Measurements from ENCODE around the gene SARM1.

Gene SARM1

GRCh38 chr17:28371245-28372202, at the start of gene SARM1:
Gene SARM1 (plus strand): TSS chr17:28371694. CDS start chr17:28372033, 339 bp downstream.
- in situ Hi-C loops (cut with HindIII; ENCODE audit: low sequenced_read_pairs), result no loop called here
- TF ChIP-seq CTCF (IDR thresholded peaks at IDR 0.05; ENCODE audit: low read depth, low read length), result no peak
- H3K4me3 ChIP-seq (ENCODE audit: low read depth, low read length), result peak within 1 kb of the TSS; percentile 60
- peak; percentile 92 for DNase-seq (ENCODE audit: low read depth, low spot score)

GRCh38 chr17:28324267-28324745, 47.2 kb upstream of the SARM1 start:
- no peak overlapping the region for H3K4me3 ChIP-seq (ENCODE audit: low read depth, low read length)
- in situ Hi-C loops (cut with HindIII; ENCODE audit: low sequenced_read_pairs), result no loop called here
- no peak for TF ChIP-seq CTCF (IDR thresholded peaks at IDR 0.05; ENCODE audit: low read depth, low read length)
- no peak for DNase-seq (ENCODE audit: low read depth, low spot score)

- in situ Hi-C loops (cut with HindIII; ENCODE audit: low sequenced_read_pairs), result no loop called here
- TF ChIP-seq CTCF (IDR thresholded peaks at IDR 0.05; ENCODE audit: low read depth, low read length), result no peak
- H3K4me3 ChIP-seq (ENCODE audit: low read depth, low read length), result no peak overlapping the region
- DNase-seq (ENCODE audit: low read depth, low spot score), result no peak
Measured at GRCh38 chr17:28324781-28325180, 46.7 kb upstream of the SARM1 start.

GRCh38 chr17:28325211-28325610, 46.3 kb upstream of the SARM1 start:
- no peak for DNase-seq (ENCODE audit: low read depth, low spot score)
- no peak overlapping the region for H3K4me3 ChIP-seq (ENCODE audit: low read depth, low read length)
- in situ Hi-C loops (cut with HindIII; ENCODE audit: low sequenced_read_pairs), result no loop called here
- TF ChIP-seq CTCF (IDR thresholded peaks at IDR 0.05; ENCODE audit: low read depth, low read length), result no peak

- in situ Hi-C loops (cut with HindIII; ENCODE audit: low sequenced_read_pairs), result no loop called here
- no peak overlapping the region for H3K4me3 ChIP-seq (ENCODE audit: low read depth, low read length)
- no peak for DNase-seq (ENCODE audit: low read depth, low spot score)
- TF ChIP-seq CTCF (IDR thresholded peaks at IDR 0.05; ENCODE audit: low read depth, low read length), result no peak
Measured at GRCh38 chr17:28326114-28326513, 45.4 kb upstream of the SARM1 start.

GRCh38 chr17:28327031-28327607, 44.4 kb upstream of the SARM1 start:
- in situ Hi-C loops (cut with HindIII; ENCODE audit: low sequenced_read_pairs), result no loop called here
- no peak overlapping the region for H3K4me3 ChIP-seq (ENCODE audit: low read depth, low read length)
- DNase-seq (ENCODE audit: low read depth, low spot score), result no peak
- TF ChIP-seq CTCF (IDR thresholded peaks at IDR 0.05; ENCODE audit: low read depth, low read length), result no peak
